Naive B cell (primary cell): ENCODE data around the gene VIPAS39. TPM values are rescaled to one million over a fixed set of nuclear protein-coding genes. Genes with fewer than 3 reads are reported as not detected.
"Not testable (repeated sequence)": the region's sequence is repeated elsewhere in the genome, so short reads cannot be mapped to it uniquely, and the experiment has no call there.

Source experiments
- ATAC-seq, 2 donors: fragments of 150-1000 bp; cut with Tn5 transposase; 2 replicates each; pipeline ENCODE4 v1.10.0; 2021; ENCODE audit warnings: low read depth in 2 of 2, mild to moderate bottlenecking in 2 of 2, moderate library complexity in 2 of 2
- DNase-seq: peaks from one replicate; pipeline ENCODE4 v3.0.0; 2022
- H3K27ac Mint-ChIP-seq, 6 donors: one replicate each; pipeline ENCODE4 v1.8.0; 2020 to 2022; ENCODE audit warnings: mild to moderate bottlenecking in 6 of 6, mixed read lengths in 6 of 6, moderate library complexity in 5 of 6, inconsistent platforms in 2 of 6
- H3K27me3 Mint-ChIP-seq, 3 donors: one replicate each; pipeline ENCODE4 v1.8.0; 2021 to 2022; ENCODE audit warnings: mixed read lengths in 3 of 3, mild to moderate bottlenecking in 1 of 3
- H3K36me3 Mint-ChIP-seq, 2 donors: one replicate each; pipeline ENCODE4 v1.8.0; 2020 to 2022; ENCODE audit warnings: mixed read lengths in 2 of 2, inconsistent platforms in 1 of 2, mild to moderate bottlenecking in 1 of 2
- H3K4me1 Mint-ChIP-seq, 3 donors: one replicate each; pipeline ENCODE4 v1.8.0; 2020 to 2022; ENCODE audit warnings: mixed read lengths in 3 of 3, inconsistent platforms in 1 of 3, mild to moderate bottlenecking in 1 of 3, moderate library complexity in 1 of 3
- H3K4me3 Mint-ChIP-seq, 8 donors: one replicate each; pipeline ENCODE4 v1.8.0; 2020 to 2022; ENCODE audit warnings: mild to moderate bottlenecking in 8 of 8, mixed read lengths in 8 of 8, moderate library complexity in 8 of 8, inconsistent platforms in 2 of 8
- H3K9me3 Mint-ChIP-seq, 7 donors: one replicate each; pipeline ENCODE4 v1.8.0; 2020 to 2022; ENCODE audit warnings: mixed read lengths in 7 of 7, mild to moderate bottlenecking in 5 of 7, inconsistent platforms in 2 of 7, moderate library complexity in 1 of 7
- polyA plus RNA-seq, 6 donors: library from polyadenylated mRNA; unstranded; fragments of 300-500 nt; fragmentation: Illumina TruSeq; gene quantifications; one replicate each; pipeline ENCODE4 v1.2.3, GENCODE V29; 2021; ENCODE audit warnings: low read depth in 6 of 6

VIPAS39 gene
- polyA plus RNA-seq, 6 donors from 2014 or later = 8.6 to 13.9 (median 9.7) TPM

- Mint-ChIP-seq H3K4me3 (peak overlapping the region in 1 of 8 donors; percentile 10), H3K9me3 (peaks cover 6 to 31% (median 23%) of the 10 kb centered on the region in 7 donors), H3K36me3 (peaks cover 0 to 17% of the 10 kb centered on the region in 2 donors), H3K27ac (peak overlapping the region in 1 of 6 donors; percentile 58)
- ATAC-seq, H3K27me3 Mint-ChIP-seq, H3K4me1 Mint-ChIP-seq, DNase-seq: not testable (repeated sequence)
These were observed 41.9 kb downstream of the VIPAS39 start for GRCh38 chr14:77415403-77416030.

GRCh38 chr14:77409131-77409533 lies 48.3 kb downstream of the VIPAS39 start:
- ATAC-seq (peak; percentile 32 to 34), DNase-seq (peak; percentile 5)
- peaks cover 0 to 5% of the 10 kb centered on the region in 2 donors for H3K36me3 Mint-ChIP-seq
- no peaks in the 10 kb centered on the region for H3K27me3 Mint-ChIP-seq
- no peaks in the 10 kb centered on the region for H3K9me3 Mint-ChIP-seq
- no peak overlapping the region for H3K4me3 Mint-ChIP-seq
- peak overlapping the region in 2 of 6 donors; percentile 54 to 62 for H3K27ac Mint-ChIP-seq
- peaks cover 13 to 17% (median 13%) of the 10 kb centered on the region in 3 donors for H3K4me1 Mint-ChIP-seq

- DNase-seq = no peak
- Mint-ChIP-seq H3K4me1 (peaks cover 13 to 17% (median 13%) of the 10 kb centered on the region in 3 donors), H3K36me3 (peaks cover 0 to 8% of the 10 kb centered on the region in 2 donors), H3K9me3 (no peaks in the 10 kb centered on the region), H3K27ac (peak overlapping the region in 4 of 6 donors; percentile 0 to 86 (median 30)), H3K4me3 (peak overlapping the region in 2 of 8 donors; percentile 51 to 53), H3K27me3 (no peaks in the 10 kb centered on the region)
- ATAC-seq = no peak
These were observed 50.2 kb downstream of the VIPAS39 start for GRCh38 chr14:77407158-77407557.

- Mint-ChIP-seq H3K36me3 (peaks cover 0 to 8% of the 10 kb centered on the region in 2 donors), H3K4me1 (peaks cover 13 to 19% (median 14%) of the 10 kb centered on the region in 3 donors), H3K27me3 (no peaks in the 10 kb centered on the region), H3K27ac (peak overlapping the region in 2 of 6 donors; percentile 0 to 84), H3K4me3 (peak overlapping the region in 1 of 8 donors; percentile 41), H3K9me3 (no peaks in the 10 kb centered on the region)
- DNase-seq (no peak), ATAC-seq (no peak)
These were observed 50.7 kb downstream of the VIPAS39 start for GRCh38 chr14:77406718-77407117.

- peaks cover 0 to 8% of the 10 kb centered on the region in 2 donors for H3K36me3 Mint-ChIP-seq
- H3K9me3 Mint-ChIP-seq = no peaks in the 10 kb centered on the region
- ATAC-seq = no peak
- no peak overlapping the region for H3K4me3 Mint-ChIP-seq
- H3K4me1 Mint-ChIP-seq = peaks cover 13 to 25% (median 21%) of the 10 kb centered on the region in 3 donors
- H3K27me3 Mint-ChIP-seq = no peaks in the 10 kb centered on the region
- no peak overlapping the region for H3K27ac Mint-ChIP-seq
- no peak for DNase-seq
These were observed 51.3 kb downstream of the VIPAS39 start for GRCh38 chr14:77406086-77406485.

GRCh38 chr14:77403768-77404167 lies 53.6 kb downstream of the VIPAS39 start:
- Mint-ChIP-seq H3K9me3 (no peaks in the 10 kb centered on the region), H3K27ac (no peak overlapping the region), H3K36me3 (peaks cover 0 to 8% of the 10 kb centered on the region in 2 donors), H3K27me3 (no peaks in the 10 kb centered on the region), H3K4me1 (peaks cover 13 to 25% (median 21%) of the 10 kb centered on the region in 3 donors), H3K4me3 (no peak overlapping the region)
- DNase-seq (no peak), ATAC-seq (no peak)

- no peak overlapping the region for H3K27ac Mint-ChIP-seq
- peaks cover 0 to 3% (median 0%) of the 10 kb centered on the region in 7 donors for H3K9me3 Mint-ChIP-seq
- peaks cover 0 to 7% (median 7%) of the 10 kb centered on the region in 3 donors for H3K4me1 Mint-ChIP-seq
- no peaks in the 10 kb centered on the region for H3K27me3 Mint-ChIP-seq
- peaks cover 0 to 8% of the 10 kb centered on the region in 2 donors for H3K36me3 Mint-ChIP-seq
- H3K4me3 Mint-ChIP-seq = no peak overlapping the region
- DNase-seq = no peak
- no peak for ATAC-seq
These were observed 57.2 kb downstream of the VIPAS39 start for GRCh38 chr14:77400216-77400615.

- ATAC-seq (no peak), DNase-seq (no peak)
- H3K36me3 Mint-ChIP-seq = no peaks in the 10 kb centered on the region
- H3K9me3 Mint-ChIP-seq = no peaks in the 10 kb centered on the region
- H3K4me1 Mint-ChIP-seq = no peaks in the 10 kb centered on the region
- H3K27ac Mint-ChIP-seq = no peak overlapping the region
- H3K4me3 Mint-ChIP-seq = no peak overlapping the region
- no peaks in the 10 kb centered on the region for H3K27me3 Mint-ChIP-seq
These were observed 67.2 kb downstream of the VIPAS39 start for GRCh38 chr14:77390188-77390587.

GRCh38 chr14:77378701-77379100 lies 78.7 kb downstream of the VIPAS39 start:
- Mint-ChIP-seq H3K27ac (no peak overlapping the region), H3K36me3 (no peaks in the 10 kb centered on the region), H3K27me3 (peaks cover 0 to 5% (median 0%) of the 10 kb centered on the region in 3 donors), H3K4me1 (peaks cover 24 to 27% (median 24%) of the 10 kb centered on the region in 3 donors), H3K9me3 (no peaks in the 10 kb centered on the region), H3K4me3 (no peak overlapping the region)
- ATAC-seq (no peak), DNase-seq (no peak)

GRCh38 chr14:77377502-77377844 lies 79.9 kb downstream of the VIPAS39 start:
- no peak overlapping the region for H3K4me3 Mint-ChIP-seq
- H3K27ac Mint-ChIP-seq = no peak overlapping the region
- DNase-seq (no peak), ATAC-seq (peak in 1 of 2 donors; percentile 0)
- H3K27me3 Mint-ChIP-seq = peaks cover 0 to 5% (median 0%) of the 10 kb centered on the region in 3 donors
- H3K4me1 Mint-ChIP-seq = peaks cover 35 to 39% (median 35%) of the 10 kb centered on the region in 3 donors
- no peaks in the 10 kb centered on the region for H3K36me3 Mint-ChIP-seq
- no peaks in the 10 kb centered on the region for H3K9me3 Mint-ChIP-seq

- no peaks in the 10 kb centered on the region for H3K9me3 Mint-ChIP-seq
- H3K36me3 Mint-ChIP-seq = no peaks in the 10 kb centered on the region
- H3K27me3 Mint-ChIP-seq = peaks cover 0 to 5% (median 0%) of the 10 kb centered on the region in 3 donors
- H3K4me1 Mint-ChIP-seq = peaks cover 38 to 44% (median 41%) of the 10 kb centered on the region in 3 donors
- H3K4me3 Mint-ChIP-seq = peak within 1 kb of the TSS in 5 of 8 donors; percentile 92 to 97 (median 95)
- DNase-seq (peak; percentile 88), ATAC-seq (peak; percentile 86 to 87)
- peak within 1 kb of the TSS in 5 of 6 donors; percentile 84 to 96 (median 93) for H3K27ac Mint-ChIP-seq
These were observed 80.5 kb downstream of the VIPAS39 start, which contains the start of the genes SAMD15 and TMED8 for GRCh38 chr14:77376771-77377501. SAMD15 (plus strand) TSS chr14:77377379; CDS start chr14:77377419, 40 bp downstream. TMED8 (minus strand) TSS chr14:77377094; CDS start chr14:77377053, 41 bp downstream.
